GM12874 (cell line): ENCODE measurements around the gene GSG1L.

Experiments used
- CTCF ChIP-seq: IDR thresholded peaks from 2 replicates; pipeline ENCODE4 v1.5.1; 2011; ENCODE audit warnings: low read depth, mild to moderate bottlenecking, control low read depth, low read length, moderate library complexity; ENCODE audit not compliant: insufficient read depth

GSG1L gene

GRCh38 chr16:27984121-27984520, 79.4 kb downstream of the GSG1L start:
- no peak for TF ChIP-seq CTCF

DNA sequence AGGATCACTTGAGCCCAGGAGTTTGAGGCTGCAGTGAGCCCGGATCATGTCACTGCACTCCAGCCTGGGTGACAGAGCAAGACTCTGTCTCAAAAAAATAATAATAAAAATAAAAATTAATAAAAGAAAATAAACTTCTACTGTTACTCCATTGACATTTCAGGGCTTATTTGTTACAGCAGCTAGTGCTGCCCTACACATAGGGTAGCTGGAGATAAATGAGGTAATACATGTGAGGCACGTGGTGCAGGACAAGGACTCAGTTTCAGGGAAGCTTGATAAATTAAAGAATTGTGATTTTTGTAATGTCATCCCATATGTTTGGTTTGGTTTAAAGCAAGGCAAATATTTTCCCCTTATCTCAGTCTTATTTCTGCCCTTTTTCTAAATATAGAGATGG, 80.3 kb downstream of the GSG1L start:
- no peak for TF ChIP-seq CTCF

GRCh38 chr16:27982184-27982583, 81.3 kb downstream of the GSG1L start:
- no peak for TF ChIP-seq CTCF

DNA sequence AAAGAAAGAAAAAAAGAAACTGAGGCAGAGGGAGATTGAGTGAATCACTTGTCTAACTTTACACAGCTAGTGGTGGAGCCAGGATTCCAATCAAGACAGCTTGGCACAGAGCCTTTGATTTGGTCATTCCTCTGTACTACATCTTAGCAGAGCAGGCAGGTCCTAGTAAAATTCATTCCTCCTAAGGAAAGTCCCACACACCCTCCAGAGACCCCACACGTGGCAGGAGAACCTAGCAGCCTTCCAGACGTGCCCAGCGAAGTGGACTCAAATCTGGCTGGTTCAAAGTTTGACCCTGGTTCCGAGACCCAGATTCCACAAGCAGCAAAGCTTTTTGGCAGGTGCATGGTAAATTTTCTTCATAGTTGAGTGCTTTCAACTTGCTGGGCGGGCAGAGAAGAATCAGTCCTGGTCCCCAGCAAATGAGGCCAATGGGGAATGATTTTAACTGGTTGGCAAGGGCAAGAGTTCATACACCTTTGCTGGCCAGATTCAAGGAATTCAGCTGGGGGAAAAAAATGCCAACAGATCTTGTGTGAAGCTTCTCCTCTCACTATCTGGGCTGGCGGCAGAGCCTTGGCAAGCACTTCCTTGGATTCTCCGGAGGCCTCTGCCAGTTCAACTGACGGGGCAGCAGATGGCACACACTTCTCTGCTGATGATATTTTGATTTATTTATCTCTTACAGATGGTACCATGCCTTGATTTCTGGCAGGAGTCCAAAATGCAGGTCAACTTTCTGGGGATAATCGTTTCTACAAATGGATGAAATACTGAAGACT, 82.4 kb downstream of the GSG1L start:
- TF ChIP-seq CTCF = no peak

DNA sequence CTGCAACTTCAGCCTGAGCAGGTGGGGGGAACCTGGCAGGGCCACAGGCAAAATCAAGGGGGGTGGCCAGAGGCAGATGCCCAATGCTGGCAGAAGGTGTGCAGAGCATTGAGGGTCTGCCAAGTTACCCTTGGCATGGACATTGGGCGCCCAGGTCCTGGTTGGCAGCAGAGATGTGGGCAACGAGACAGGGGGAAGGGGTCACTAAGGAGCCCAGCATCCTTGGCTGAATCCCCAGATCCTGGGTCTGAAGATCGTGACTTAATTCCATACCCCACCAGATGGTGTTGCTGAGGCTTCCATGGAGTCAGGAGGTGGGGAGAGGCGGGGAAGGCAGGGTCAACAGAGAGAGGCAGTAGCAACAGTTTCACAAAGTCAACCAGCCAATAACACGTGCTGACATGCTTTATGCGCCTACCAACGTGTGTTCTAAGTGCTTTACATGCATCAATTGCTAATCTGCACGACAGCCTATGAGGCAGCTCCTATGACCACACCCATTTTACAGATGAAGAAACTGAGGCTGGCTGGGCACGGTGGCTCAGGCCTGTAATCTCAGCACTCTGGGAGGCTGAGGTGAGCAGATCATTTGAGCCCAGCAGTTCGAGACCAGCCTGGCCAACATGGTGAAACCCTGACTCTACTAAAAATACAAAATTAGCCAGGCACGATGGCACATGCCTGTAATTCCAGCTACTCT, 83.3 kb downstream of the GSG1L start:
- TF ChIP-seq CTCF = no peak

- TF ChIP-seq CTCF = no peak
These were observed 84.6 kb downstream of the GSG1L start for GRCh38 chr16:27978876-27979275.

- TF ChIP-seq CTCF = no peak
These were observed 85.5 kb downstream of the GSG1L start for GRCh38 chr16:27977966-27978365.
